Measurements from ENCODE around the gene NDUFAF8. TPM values are rescaled to one million over a fixed set of nuclear protein-coding genes. Genes with fewer than 3 reads are reported as not detected.

Gene NDUFAF8
- total and polyA plus RNA-seq, 10 of the 15 experiments (the other 5 are each of a cell fraction or from before 2014, with no cell fraction given), result 22.0 to 307 (median 106) TPM

DNA sequence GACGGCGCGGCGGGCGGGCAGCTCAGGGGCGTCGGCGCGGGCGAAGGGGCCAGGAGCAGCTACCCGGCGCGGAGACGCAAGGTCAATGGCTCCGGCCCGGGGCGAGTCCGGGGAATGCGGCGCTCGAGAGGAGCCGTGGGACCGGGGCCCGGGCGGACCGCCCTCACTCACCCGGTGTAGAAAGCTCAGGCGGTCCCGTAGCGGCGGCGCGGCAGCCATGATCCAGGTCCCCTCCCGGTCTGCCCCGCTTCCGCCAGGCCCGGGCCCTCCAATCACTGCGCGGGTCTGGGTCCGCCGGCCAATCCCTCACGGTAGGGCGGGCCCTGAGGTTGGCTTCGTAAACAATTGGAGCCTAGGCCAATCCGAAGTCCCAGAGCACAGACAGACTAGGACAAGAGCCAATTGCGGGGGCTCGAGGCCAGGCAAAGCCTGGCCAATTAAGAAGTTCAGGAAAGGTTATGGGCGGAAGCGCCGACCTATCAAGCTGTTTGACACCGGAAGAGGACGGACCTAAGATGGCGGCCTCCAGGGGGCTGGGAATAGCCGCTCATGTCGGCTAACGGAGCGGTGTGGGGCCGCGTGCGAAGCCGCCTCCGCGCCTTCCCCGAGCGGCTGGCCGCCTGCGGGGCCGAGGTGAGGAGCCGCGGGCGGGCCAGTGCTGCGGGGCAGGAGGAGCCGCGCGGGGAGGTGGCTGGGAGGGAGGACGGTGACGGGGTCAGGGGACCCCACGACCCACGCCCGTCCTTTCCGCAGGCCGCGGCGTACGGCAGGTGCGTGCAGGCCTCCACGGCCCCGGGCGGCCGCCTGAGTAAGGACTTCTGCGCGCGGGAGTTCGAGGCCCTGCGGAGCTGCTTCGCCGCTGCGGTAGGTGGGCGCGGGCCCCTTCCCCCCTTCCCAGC is at the start of gene NDUFAF8, which contains the start of gene TEPSIN (continued):
- TF ChIP-seq, protein P1, sequence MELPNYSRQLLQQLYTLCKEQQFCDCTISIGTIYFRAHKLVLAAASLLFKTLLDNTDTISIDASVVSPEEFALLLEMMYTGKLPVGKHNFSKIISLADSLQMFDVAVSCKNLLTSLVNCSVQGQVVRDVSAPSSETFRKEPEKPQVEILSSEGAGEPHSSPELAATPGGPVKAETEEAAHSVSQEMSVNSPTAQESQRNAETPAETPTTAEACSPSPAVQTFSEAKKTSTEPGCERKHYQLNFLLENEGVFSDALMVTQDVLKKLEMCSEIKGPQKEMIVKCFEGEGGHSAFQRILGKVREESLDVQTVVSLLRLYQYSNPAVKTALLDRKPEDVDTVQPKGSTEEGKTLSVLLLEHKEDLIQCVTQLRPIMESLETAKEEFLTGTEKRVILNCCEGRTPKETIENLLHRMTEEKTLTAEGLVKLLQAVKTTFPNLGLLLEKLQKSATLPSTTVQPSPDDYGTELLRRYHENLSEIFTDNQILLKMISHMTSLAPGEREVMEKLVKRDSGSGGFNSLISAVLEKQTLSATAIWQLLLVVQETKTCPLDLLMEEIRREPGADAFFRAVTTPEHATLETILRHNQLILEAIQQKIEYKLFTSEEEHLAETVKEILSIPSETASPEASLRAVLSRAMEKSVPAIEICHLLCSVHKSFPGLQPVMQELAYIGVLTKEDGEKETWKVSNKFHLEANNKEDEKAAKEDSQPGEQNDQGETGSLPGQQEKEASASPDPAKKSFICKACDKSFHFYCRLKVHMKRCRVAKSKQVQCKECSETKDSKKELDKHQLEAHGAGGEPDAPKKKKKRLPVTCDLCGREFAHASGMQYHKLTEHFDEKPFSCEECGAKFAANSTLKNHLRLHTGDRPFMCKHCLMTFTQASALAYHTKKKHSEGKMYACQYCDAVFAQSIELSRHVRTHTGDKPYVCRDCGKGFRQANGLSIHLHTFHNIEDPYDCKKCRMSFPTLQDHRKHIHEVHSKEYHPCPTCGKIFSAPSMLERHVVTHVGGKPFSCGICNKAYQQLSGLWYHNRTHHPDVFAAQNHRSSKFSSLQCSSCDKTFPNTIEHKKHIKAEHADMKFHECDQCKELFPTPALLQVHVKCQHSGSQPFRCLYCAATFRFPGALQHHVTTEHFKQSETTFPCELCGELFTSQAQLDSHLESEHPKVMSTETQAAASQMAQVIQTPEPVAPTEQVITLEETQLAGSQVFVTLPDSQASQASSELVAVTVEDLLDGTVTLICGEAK (IDR thresholded peaks at IDR 0.05; ENCODE audit: borderline replicate concordance), result peak; percentile 96
- TF ChIP-seq CREM (IDR thresholded peaks at IDR 0.05; ENCODE audit: low read depth) (peak; percentile 62; the same call in 1 of the 2 replicates), FOXM1 (IDR thresholded peaks at IDR 0.05; ENCODE audit: low read depth, low read length) (peak; percentile 74), IKZF1 (conservative IDR thresholded peaks at IDR 0.05) (peak; percentile 94), HDAC6 (IDR thresholded peaks at IDR 0.05; ENCODE audit: unreplicated experiment) (no peak), PAX8 (IDR thresholded peaks at IDR 0.05) (no peak), YY1 (IDR thresholded peaks at IDR 0.05; ENCODE audit: low read depth, low read length) (peak; percentile 95), TBL1XR1 (IDR thresholded peaks at IDR 0.05; ENCODE audit: low read depth, low read length) (no peak), GATAD2B (conservative IDR thresholded peaks at IDR 0.05; ENCODE audit: low read depth) (peak; percentile 54), RB1 (IDR thresholded peaks at IDR 0.05; ENCODE audit: borderline replicate concordance) (peak; percentile 26; the same call in 1 of the 2 replicates), SIN3A (IDR thresholded peaks at IDR 0.05; ENCODE audit: low read depth, low read length) (peak; percentile 80), LARP7 (IDR thresholded peaks at IDR 0.05) (peak; percentile 94)
- TF ChIP-seq, protein P2, sequence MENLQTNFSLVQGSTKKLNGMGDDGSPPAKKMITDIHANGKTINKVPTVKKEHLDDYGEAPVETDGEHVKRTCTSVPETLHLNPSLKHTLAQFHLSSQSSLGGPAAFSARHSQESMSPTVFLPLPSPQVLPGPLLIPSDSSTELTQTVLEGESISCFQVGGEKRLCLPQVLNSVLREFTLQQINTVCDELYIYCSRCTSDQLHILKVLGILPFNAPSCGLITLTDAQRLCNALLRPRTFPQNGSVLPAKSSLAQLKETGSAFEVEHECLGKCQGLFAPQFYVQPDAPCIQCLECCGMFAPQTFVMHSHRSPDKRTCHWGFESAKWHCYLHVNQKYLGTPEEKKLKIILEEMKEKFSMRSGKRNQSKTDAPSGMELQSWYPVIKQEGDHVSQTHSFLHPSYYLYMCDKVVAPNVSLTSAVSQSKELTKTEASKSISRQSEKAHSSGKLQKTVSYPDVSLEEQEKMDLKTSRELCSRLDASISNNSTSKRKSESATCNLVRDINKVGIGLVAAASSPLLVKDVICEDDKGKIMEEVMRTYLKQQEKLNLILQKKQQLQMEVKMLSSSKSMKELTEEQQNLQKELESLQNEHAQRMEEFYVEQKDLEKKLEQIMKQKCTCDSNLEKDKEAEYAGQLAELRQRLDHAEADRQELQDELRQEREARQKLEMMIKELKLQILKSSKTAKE (IDR thresholded peaks at IDR 0.05; ENCODE audit: low read depth, poor library complexity, severe bottlenecking), result peak; percentile 98
- TF ChIP-seq, protein P3, sequence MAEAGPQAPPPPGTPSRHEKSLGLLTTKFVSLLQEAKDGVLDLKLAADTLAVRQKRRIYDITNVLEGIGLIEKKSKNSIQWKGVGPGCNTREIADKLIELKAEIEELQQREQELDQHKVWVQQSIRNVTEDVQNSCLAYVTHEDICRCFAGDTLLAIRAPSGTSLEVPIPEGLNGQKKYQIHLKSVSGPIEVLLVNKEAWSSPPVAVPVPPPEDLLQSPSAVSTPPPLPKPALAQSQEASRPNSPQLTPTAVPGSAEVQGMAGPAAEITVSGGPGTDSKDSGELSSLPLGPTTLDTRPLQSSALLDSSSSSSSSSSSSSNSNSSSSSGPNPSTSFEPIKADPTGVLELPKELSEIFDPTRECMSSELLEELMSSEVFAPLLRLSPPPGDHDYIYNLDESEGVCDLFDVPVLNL (IDR thresholded peaks at IDR 0.05; ENCODE audit: low read depth, low read length), result no peak
- TF ChIP-seq, protein P4, sequence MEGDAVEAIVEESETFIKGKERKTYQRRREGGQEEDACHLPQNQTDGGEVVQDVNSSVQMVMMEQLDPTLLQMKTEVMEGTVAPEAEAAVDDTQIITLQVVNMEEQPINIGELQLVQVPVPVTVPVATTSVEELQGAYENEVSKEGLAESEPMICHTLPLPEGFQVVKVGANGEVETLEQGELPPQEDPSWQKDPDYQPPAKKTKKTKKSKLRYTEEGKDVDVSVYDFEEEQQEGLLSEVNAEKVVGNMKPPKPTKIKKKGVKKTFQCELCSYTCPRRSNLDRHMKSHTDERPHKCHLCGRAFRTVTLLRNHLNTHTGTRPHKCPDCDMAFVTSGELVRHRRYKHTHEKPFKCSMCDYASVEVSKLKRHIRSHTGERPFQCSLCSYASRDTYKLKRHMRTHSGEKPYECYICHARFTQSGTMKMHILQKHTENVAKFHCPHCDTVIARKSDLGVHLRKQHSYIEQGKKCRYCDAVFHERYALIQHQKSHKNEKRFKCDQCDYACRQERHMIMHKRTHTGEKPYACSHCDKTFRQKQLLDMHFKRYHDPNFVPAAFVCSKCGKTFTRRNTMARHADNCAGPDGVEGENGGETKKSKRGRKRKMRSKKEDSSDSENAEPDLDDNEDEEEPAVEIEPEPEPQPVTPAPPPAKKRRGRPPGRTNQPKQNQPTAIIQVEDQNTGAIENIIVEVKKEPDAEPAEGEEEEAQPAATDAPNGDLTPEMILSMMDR (IDR thresholded peaks at IDR 0.05 in 2 of 3, conservative IDR thresholded peaks at IDR 0.05 in 1 of 3; ENCODE audit: control insufficient read depth in 2 of 3, extremely low read depth in 1 of 3, insufficient read depth in 1 of 3, low read depth in 3 of 3, low read length in 3 of 3), result no peak
- TF ChIP-seq, protein P5, sequence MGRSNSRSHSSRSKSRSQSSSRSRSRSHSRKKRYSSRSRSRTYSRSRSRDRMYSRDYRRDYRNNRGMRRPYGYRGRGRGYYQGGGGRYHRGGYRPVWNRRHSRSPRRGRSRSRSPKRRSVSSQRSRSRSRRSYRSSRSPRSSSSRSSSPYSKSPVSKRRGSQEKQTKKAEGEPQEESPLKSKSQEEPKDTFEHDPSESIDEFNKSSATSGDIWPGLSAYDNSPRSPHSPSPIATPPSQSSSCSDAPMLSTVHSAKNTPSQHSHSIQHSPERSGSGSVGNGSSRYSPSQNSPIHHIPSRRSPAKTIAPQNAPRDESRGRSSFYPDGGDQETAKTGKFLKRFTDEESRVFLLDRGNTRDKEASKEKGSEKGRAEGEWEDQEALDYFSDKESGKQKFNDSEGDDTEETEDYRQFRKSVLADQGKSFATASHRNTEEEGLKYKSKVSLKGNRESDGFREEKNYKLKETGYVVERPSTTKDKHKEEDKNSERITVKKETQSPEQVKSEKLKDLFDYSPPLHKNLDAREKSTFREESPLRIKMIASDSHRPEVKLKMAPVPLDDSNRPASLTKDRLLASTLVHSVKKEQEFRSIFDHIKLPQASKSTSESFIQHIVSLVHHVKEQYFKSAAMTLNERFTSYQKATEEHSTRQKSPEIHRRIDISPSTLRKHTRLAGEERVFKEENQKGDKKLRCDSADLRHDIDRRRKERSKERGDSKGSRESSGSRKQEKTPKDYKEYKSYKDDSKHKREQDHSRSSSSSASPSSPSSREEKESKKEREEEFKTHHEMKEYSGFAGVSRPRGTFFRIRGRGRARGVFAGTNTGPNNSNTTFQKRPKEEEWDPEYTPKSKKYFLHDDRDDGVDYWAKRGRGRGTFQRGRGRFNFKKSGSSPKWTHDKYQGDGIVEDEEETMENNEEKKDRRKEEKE (IDR thresholded peaks at IDR 0.05), result no peak

Data from GM12878 (cell line).